GM21515 (cell line): ENCODE results near the gene IL3RA.
"Not testable (repeated sequence)": the region's sequence is repeated elsewhere in the genome, so short reads cannot be mapped to it uniquely, and the experiment has no call there.

ENCODE experiments used
- ATAC-seq: cut with Tn5 transposase; IDR thresholded peaks from one replicate; pipeline ENCODE4 v1.9.1; 2021; ENCODE audit not compliant: unreplicated experiment

The IL3RA gene

DNA sequence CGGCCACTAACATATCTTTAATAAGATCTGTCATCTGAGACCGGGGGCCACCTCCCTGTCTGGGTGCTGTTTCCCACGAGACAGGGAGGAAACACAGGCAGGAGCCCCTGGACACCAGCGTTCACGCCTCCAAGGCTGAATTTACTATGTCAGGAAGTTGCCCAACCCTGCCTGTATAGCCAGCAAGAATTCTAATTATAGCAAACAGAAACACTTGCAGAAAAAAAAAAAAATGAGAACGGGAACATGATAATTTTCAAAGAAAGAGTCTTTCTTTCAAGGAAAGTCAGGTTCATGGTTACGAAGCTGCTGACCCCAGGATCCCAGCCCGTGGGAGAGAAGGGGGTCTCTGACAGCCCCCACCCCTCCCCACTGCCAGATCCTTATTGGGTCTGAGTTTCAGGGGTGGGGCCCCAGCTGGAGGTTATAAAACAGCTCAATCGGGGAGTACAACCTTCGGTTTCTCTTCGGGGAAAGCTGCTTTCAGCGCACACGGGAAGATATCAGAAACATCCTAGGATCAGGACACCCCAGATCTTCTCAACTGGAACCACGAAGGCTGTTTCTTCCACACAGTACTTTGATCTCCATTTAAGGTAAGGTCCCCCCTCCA is at the start of gene IL3RA:
Gene IL3RA, plus strand, starts transcription at position 455 of the 613 bp plus-strand sequence. CDS start 4,981 bp downstream, outside the sequence.
- ATAC-seq = peak; percentile 64

- no peak for ATAC-seq
These were observed 47.0 kb upstream of the IL3RA start for GRCh38 chrX:1289535-1289934.

DNA sequence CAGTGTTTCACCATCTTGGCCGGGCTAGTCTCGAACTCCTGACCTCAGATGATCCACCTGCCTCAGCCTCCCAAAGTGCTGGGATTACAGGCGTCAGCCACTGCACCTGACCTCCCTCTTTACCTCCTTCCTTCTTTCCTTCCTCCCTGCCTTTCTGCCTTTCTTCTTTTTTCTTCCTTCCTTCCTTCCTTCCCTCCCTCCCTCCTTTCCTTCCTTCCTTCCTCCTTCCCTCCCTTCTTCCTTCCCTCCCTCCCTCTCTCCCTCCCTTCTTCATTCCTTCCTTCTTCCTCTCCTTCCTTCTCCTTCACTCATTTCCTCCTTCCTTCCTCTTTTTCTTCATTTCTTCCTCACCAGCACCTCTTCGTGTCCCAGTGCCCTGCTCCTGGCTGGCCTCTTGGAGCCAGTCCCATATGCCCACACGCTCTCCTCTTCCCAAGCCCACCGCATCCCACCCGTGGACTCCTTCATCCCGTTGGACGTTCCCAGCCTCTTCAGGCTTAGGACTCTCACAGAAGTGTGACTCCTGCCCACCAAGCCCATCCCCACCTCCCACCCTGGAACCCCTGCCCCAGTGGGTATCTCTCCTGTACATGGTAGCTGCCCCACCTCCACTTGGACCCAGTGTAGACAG is 45.4 kb upstream of the IL3RA start:
- no peak for ATAC-seq

GRCh38 chrX:1292575-1293290 is 43.9 kb upstream of the IL3RA start:
- ATAC-seq = no peak

GRCh38 chrX:1294301-1295067 is 42.1 kb upstream of the IL3RA start:
- no peak for ATAC-seq

- ATAC-seq = no peak
These were observed 41.0 kb upstream of the IL3RA start for GRCh38 chrX:1295550-1295949.

DNA sequence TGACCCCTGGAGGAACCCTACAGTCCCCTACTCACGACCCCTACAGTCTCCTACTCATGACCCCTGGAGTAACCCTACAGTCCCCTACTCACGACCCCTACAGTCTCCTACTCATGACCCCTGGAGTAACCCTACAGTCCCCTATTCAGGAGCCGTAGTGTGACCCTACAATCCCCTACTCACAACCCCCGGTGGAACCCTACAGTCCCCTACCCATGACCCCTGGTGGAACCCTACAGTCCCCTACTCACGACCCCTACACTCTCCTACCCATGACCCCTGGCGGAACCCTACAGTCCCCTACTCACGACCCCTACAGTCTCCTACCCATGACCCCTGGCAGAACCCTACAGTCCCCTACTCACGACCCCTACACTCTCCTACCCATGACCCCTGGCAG is 39.0 kb upstream of the IL3RA start:
- not testable (repeated sequence) for ATAC-seq

DNA sequence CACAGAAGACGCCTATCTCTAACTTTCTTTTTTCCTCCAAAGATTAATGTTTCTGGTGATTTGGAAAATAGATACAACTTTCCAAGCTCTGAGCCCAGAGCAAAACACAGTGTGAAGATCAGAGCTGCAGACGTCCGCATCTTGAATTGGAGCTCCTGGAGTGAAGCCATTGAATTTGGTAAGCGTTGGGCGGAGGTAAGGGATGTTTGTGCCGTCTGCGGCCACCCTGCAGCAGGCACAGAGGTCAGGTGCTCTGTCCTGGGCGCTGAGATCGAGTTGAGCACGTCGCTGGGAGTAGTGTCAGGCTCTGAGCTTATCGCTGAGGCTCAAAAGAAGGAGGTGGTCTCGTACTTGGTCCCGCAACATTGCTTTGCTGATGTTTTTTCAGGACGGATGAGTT is 36.1 kb upstream of the IL3RA start:
- no peak for ATAC-seq

- no peak for ATAC-seq
These were observed 31.2 kb upstream of the IL3RA start for GRCh38 chrX:1305411-1305810.

DNA sequence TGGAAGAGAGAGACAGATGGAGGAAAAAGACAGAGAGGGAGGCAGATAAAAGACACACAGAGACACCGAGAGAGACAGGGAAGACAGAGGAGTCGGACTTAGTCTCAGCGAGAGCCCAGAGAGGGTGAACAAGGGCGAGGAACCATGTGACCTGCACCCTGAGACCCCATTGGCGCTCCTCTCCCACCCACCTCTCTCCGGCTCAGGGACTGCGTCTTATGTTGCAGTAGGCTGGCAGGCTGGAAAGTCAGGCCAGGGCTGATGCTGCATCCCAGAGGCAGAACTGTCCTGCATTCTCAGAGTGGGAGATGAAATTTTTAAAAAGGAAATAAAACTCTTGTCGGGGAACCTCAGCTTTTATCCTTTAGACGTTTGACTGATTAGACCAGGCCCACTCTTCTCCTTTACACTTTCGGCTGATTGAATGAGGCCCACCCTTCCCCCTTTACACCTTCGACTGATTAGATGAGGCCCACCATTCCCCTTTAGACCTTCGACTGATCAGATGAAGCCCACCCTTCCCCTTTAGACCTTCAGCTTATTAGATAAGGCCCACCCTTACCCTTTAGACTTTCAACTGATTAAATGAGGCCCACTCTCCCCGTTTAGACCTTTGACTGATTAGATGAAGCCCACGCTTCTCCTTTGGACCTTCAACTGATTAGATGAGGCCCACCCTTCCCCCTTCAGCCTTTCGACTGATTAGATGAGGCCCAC is 29.5 kb upstream of the IL3RA start:
- ATAC-seq = no peak

DNA sequence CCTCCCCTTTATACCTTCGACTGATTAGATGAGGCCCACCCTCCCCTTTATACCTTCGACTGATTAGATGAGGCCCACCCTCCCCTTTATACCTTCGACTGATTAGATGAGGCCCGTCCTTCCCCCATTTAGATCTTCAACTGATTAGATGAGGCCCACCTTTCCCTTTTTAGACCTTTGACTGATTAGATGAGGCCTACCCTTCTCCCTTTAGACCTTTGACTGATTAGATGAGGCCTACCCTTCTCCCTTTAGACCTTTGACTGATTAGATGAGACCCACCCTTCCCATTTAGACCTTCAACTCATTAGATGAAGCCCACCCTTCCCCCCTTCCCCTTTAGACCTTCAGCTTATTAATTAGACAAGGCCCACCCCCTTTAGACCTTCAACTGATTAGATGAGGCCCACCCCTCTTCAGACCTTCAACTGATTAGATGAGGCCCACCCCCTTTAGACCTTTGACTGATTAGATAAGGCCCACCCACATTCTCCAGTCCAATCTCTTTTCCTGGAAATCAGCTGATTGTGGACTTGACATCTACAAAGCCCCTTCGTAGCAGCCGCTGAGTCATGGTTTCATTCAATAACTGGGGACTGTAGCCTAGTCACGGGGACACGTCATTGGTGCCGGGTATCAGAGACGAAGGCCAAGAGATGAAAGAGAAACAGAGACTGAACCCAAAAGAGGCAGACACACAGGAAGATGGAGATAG is 28.8 kb upstream of the IL3RA start:
- ATAC-seq = no peak

- ATAC-seq = no peak
These were observed 28.1 kb upstream of the IL3RA start for GRCh38 chrX:1308476-1308875.

- ATAC-seq = not testable (repeated sequence)
These were observed 27.7 kb upstream of the IL3RA start for GRCh38 chrX:1308917-1309316.

- no peak for ATAC-seq
These were observed 22.8 kb upstream of the IL3RA start for GRCh38 chrX:1313788-1314187.

GRCh38 chrX:1316527-1316926 is 20.1 kb upstream of the IL3RA start:
- ATAC-seq = no peak

DNA sequence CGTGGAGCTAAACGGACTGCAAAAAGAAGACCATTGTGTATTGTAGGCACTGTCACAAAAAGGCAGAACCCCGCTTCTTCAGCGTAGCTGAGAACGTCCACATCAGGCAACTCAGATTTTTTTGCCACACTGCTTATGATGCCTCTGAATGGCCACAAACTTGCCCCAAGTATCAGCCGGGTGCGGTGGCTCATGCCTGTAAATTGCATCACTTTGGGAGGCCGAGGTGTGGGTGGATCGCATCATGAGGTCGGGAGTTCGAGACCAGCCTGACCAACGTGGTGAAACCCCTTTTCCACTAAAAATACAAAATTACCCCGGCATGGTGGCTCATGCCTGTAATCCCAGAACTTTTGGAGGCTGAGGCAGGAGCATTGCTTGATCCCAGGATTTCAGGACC is 14.9 kb upstream of the IL3RA start:
- no peak for ATAC-seq

GRCh38 chrX:1322393-1322792 is 14.2 kb upstream of the IL3RA start:
- no peak for ATAC-seq

DNA sequence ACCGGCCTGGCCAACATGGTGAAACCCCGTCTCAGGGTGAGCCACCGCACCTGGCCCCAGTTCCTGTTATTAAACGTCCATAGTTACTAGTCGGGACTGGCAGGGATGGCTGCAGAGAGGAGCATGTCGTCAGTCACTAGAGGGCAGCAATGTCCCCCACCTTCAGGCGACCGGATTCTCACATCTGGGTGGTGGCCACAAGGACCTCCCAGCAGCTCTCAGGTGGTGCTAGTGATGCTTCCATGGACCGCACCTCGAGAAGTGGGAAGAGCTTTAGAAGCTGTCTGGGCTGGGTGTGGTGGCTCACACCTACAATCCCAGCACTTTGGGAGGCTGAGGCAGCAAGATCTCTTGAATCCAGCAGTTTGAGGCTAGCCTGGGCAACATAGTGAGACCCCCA is 13.3 kb upstream of the IL3RA start:
- no peak for ATAC-seq

GRCh38 chrX:1325515-1326116 is 11.0 kb upstream of the IL3RA start:
- ATAC-seq = no peak
